GM23248 (cell line): ENCODE results near the gene SLC37A1.

Source experiments
- EZH2 ChIP-seq: fragments of 200-600 bp; sonication (generic); IDR thresholded peaks from 2 replicates; pipeline ENCODE4 v1.6.1; 2018; ENCODE audit warnings: antibody characterized with exemption, mild to moderate bottlenecking; ENCODE audit not compliant: insufficient read depth, poor library complexity, severe bottlenecking
- EZH2phosphoT487 ChIP-seq: fragments of 200-600 bp; sonication (generic); IDR thresholded peaks from 2 replicates; pipeline ENCODE4 v1.6.1; 2018; ENCODE audit warnings: antibody characterized with exemption, moderate library complexity, mild to moderate bottlenecking, low read depth; ENCODE audit not compliant: insufficient read depth

GRCh38 chr21:42576639-42577038 is 63.0 kb downstream of the SLC37A1 start:
- no peak for TF ChIP-seq EZH2
- no peak for TF ChIP-seq EZH2phosphoT487
